ENCODE results near the gene PYCARD. TPM values are rescaled to one million over a fixed set of nuclear protein-coding genes. Genes with fewer than 3 reads are reported as not detected.

The PYCARD gene
- total and polyA plus RNA-seq, 7 experiments from 2014 or later, result 13.0 to 80.1 (median 41.0) TPM

Other genes with a start within 250 kb of the PYCARD start
- gene SETD1A, start 245.0 kb downstream of the PYCARD start, total RNA-seq, result 10 to 100 TPM; 27.0 to 47.2 (median 36.8) TPM
- gene SETD1A, start 245.0 kb downstream of the PYCARD start, polyA plus RNA-seq, result 1 to 10 TPM; 1.3 to 2.5 TPM
- 1 to 10 TPM in 4 of 5 experiments, under 1 TPM in 1; 0.66 to 7.0 (median 3.3) TPM for gene HSD3B7, start 217.6 kb downstream of the PYCARD start, total RNA-seq
- gene HSD3B7, start 217.6 kb downstream of the PYCARD start, polyA plus RNA-seq, result under 1 TPM in 1 of 2 donors, not detected in 1; 0.08 TPM
- gene STX1B, start 192.1 kb downstream of the PYCARD start, total RNA-seq, result 1 to 10 TPM; 1.7 to 5.2 (median 4.2) TPM
- gene STX1B, start 192.1 kb downstream of the PYCARD start, polyA plus RNA-seq, result under 1 TPM; 0.37 to 0.51 TPM
- gene STX4, start 169.2 kb downstream of the PYCARD start, total RNA-seq, result 100 to 1,000 TPM in 3 of 5 experiments, 10 to 100 TPM in 2; 77.9 to 114 (median 100) TPM
- gene STX4, start 169.2 kb downstream of the PYCARD start, polyA plus RNA-seq, result 10 to 100 TPM; 23.1 to 33.1 TPM
- 10 to 100 TPM; 10.7 to 15.2 (median 12.6) TPM for gene ZNF668, start 128.5 kb downstream of the PYCARD start, total RNA-seq
- 10 to 100 TPM in 1 of 2 donors, 1 to 10 TPM in 1; 6.1 to 14.0 TPM for gene ZNF668, start 128.5 kb downstream of the PYCARD start, polyA plus RNA-seq
- gene ZNF646, start 128.3 kb downstream of the PYCARD start, total RNA-seq, result 10 to 100 TPM; 22.2 to 49.1 (median 30.4) TPM
- 10 to 100 TPM in 1 of 2 donors, 1 to 10 TPM in 1; 3.9 to 13.3 TPM for gene ZNF646, start 128.3 kb downstream of the PYCARD start, polyA plus RNA-seq
- 1 to 10 TPM; 5.2 to 7.2 (median 7.1) TPM for gene PRSS53, start 113.8 kb downstream of the PYCARD start, total RNA-seq
- gene PRSS53, start 113.8 kb downstream of the PYCARD start, polyA plus RNA-seq, result 1 to 10 TPM in 1 of 2 donors, under 1 TPM in 1; 0.46 to 1.6 TPM
- gene VKORC1, start 108.0 kb downstream of the PYCARD start, total RNA-seq, result 10 to 100 TPM; 29.5 to 69.3 (median 35.6) TPM
- 10 to 100 TPM; 82.3 to 93.0 TPM for gene VKORC1, start 108.0 kb downstream of the PYCARD start, polyA plus RNA-seq
- 10 to 100 TPM; 10.3 to 30.8 (median 20.8) TPM for gene BCKDK, start 94.4 kb downstream of the PYCARD start, total RNA-seq
- 10 to 100 TPM; 21.0 to 36.0 TPM for gene BCKDK, start 94.4 kb downstream of the PYCARD start, polyA plus RNA-seq
- gene KAT8, start 85.1 kb downstream of the PYCARD start, total RNA-seq, result 100 to 1,000 TPM in 4 of 5 experiments, 10 to 100 TPM in 1; 63.0 to 134 (median 112) TPM
- gene KAT8, start 85.1 kb downstream of the PYCARD start, polyA plus RNA-seq, result 100 to 1,000 TPM in 1 of 2 donors, 10 to 100 TPM in 1; 76.3 to 106 TPM
- not detected for gene PRSS8, start 67.0 kb downstream of the PYCARD start, total RNA-seq
- not detected for gene PRSS8, start 67.0 kb downstream of the PYCARD start, polyA plus RNA-seq
- 1 to 10 TPM in 2 of 5 experiments, under 1 TPM in 3; 0.13 to 2.9 (median 0.69) TPM for gene PRSS36, start 52.7 kb downstream of the PYCARD start, total RNA-seq
- 1 to 10 TPM; 1.2 to 1.3 TPM for gene PRSS36, start 52.7 kb downstream of the PYCARD start, polyA plus RNA-seq
- 100 to 1,000 TPM; 597 to 956 (median 714) TPM for gene FUS, start 22.6 kb downstream of the PYCARD start, total RNA-seq
- 100 to 1,000 TPM; 177 to 194 TPM for gene FUS, start 22.6 kb downstream of the PYCARD start, polyA plus RNA-seq
- gene TRIM72, start 11.4 kb upstream of the PYCARD start, total RNA-seq, result under 1 TPM in 1 of 5 experiments, not detected in 4; 0.24 TPM
- gene TRIM72, start 11.4 kb upstream of the PYCARD start, polyA plus RNA-seq, result not detected
- gene PYDC1, start 14.4 kb upstream of the PYCARD start, total RNA-seq, result not detected
- gene PYDC1, start 14.4 kb upstream of the PYCARD start, polyA plus RNA-seq, result not detected
- gene ITGAM, start 57.2 kb upstream of the PYCARD start, total RNA-seq, result 100 to 1,000 TPM in 1 of 5 experiments, 10 to 100 TPM in 2, 1 to 10 TPM in 1, under 1 TPM in 1; 0.84 to 150 (median 17.9) TPM
- gene ITGAM, start 57.2 kb upstream of the PYCARD start, polyA plus RNA-seq, result under 1 TPM; 0.27 to 0.52 TPM
- gene ITGAX, start 152.4 kb upstream of the PYCARD start, total RNA-seq, result 100 to 1,000 TPM in 1 of 5 experiments, 10 to 100 TPM in 2, 1 to 10 TPM in 2; 4.0 to 306 (median 40.2) TPM
- under 1 TPM in 1 of 2 donors, not detected in 1; 0.05 TPM for gene ITGAX, start 152.4 kb upstream of the PYCARD start, polyA plus RNA-seq
- gene ITGAD, start 190.6 kb upstream of the PYCARD start, total RNA-seq, result 1 to 10 TPM in 1 of 5 experiments, under 1 TPM in 1, not detected in 3; 0.24 to 1.3 TPM
- not detected for gene ITGAD, start 190.6 kb upstream of the PYCARD start, polyA plus RNA-seq
- not detected for gene COX6A2, start 225.6 kb upstream of the PYCARD start, total RNA-seq
- gene COX6A2, start 225.6 kb upstream of the PYCARD start, polyA plus RNA-seq, result not detected
- under 1 TPM; 0.11 to 0.54 (median 0.32) TPM for gene ZNF843, start 240.0 kb upstream of the PYCARD start, total RNA-seq
- gene ZNF843, start 240.0 kb upstream of the PYCARD start, polyA plus RNA-seq, result under 1 TPM; 0.12 to 0.33 TPM

Data from naive thymus-derived CD4-positive, alpha-beta T cell (primary cell).